Measurements from ENCODE around the gene RAB1B.

- TF ChIP-seq, protein P1, sequence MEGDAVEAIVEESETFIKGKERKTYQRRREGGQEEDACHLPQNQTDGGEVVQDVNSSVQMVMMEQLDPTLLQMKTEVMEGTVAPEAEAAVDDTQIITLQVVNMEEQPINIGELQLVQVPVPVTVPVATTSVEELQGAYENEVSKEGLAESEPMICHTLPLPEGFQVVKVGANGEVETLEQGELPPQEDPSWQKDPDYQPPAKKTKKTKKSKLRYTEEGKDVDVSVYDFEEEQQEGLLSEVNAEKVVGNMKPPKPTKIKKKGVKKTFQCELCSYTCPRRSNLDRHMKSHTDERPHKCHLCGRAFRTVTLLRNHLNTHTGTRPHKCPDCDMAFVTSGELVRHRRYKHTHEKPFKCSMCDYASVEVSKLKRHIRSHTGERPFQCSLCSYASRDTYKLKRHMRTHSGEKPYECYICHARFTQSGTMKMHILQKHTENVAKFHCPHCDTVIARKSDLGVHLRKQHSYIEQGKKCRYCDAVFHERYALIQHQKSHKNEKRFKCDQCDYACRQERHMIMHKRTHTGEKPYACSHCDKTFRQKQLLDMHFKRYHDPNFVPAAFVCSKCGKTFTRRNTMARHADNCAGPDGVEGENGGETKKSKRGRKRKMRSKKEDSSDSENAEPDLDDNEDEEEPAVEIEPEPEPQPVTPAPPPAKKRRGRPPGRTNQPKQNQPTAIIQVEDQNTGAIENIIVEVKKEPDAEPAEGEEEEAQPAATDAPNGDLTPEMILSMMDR (IDR thresholded peaks at IDR 0.05; ENCODE audit: borderline replicate concordance, extremely low read depth, low read length, poor library complexity, severe bottlenecking) = no peak
- TF ChIP-seq EZH2 (IDR thresholded peaks at IDR 0.05; ENCODE audit: borderline replicate concordance, low read depth, low read length, severe bottlenecking) = no peak
Observed at GRCh38 chr11:66297610-66298009, 29.2 kb downstream of the RAB1B start.

All from DND-41 (cell line).